Measurements from ENCODE around the gene ELP4.

Gene ELP4

DNA sequence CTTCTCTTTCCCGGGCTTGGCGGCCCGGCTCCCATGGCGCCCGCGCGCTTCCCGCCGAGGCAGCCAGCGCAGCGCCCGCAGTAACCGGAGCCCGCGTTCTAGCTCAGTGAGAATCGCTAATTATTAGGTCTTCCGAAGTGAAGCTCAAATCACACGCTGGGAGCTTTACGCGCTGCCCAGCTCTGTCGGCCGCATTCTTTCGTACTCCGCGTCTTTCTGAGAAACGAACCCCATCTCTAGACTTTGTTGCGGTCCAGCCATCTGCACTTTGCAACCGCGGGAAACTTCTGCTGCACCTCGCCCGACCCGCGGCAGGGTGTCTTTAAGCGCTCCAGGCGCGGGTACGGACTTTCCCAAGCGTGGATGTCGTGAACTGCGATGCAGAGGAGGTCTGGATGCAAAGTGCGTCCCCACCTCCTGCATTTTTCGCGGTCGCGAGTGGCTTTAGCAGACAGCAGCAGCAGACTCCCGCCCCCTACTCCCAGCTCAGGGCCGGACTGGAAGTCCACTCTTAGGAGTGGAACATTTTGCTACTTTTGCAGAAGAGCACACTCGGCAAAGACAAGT is 307.6 kb downstream of the ELP4 start:
- Histone ChIP-seq H3K4me3 (ENCODE audit: low read depth, low read length) (peak overlapping the region; percentile 45), H3K4me1 (ENCODE audit: control insufficient read depth, insufficient read depth, low read length) (no peaks in the 10 kb centered on the region), H3K9me3 (ENCODE audit: control insufficient read depth, insufficient read depth, low read depth, low read length) (no peaks in the 10 kb centered on the region), H3K27ac (ENCODE audit: extremely low read depth, low read depth, low read length) (peak overlapping the region; percentile 54; the same call in 1 of the 2 replicates), H3K36me3 (ENCODE audit: control insufficient read depth in 2 of 2, insufficient read depth in 1 of 2, low read length in 2 of 2) (no peaks in the 10 kb centered on the region)
- POLR2A ChIA-PET = interaction anchor here (0.8 to 1.1 kb wide), 4 partner anchors 10 to 65 kb away, joined by 3 to 8 read pairs (median 4); no protein-coding TSS in a partner anchor
- CTCF ChIA-PET = interaction anchor here (0.7 to 1.2 kb wide), 5 partner anchors 53 to 187 kb away, joined by 3 to 5 read pairs (median 4); no protein-coding TSS in a partner anchor
- TF ChIP-seq ZBTB48 (tag by site-specific recombination; IDR thresholded peaks at IDR 0.05) (no peak), ZNF600 (tag by site-specific recombination; IDR thresholded peaks at IDR 0.05) (peak; percentile 84), PRDM10 (tag by site-specific recombination; IDR thresholded peaks at IDR 0.05) (peak; percentile 49), ZNF768 (tag by site-specific recombination; IDR thresholded peaks at IDR 0.05) (no peak), ZNF404 (tag by site-specific recombination; IDR thresholded peaks at IDR 0.05) (no peak), ZNF26 (tag by site-specific recombination; IDR thresholded peaks at IDR 0.05) (no peak), ZBTB8A (tag by site-specific recombination; IDR thresholded peaks at IDR 0.05) (peak; percentile 91), ZIC2 (tag by site-specific recombination; IDR thresholded peaks at IDR 0.05) (peak; percentile 17), ZNF114 (tag by site-specific recombination; IDR thresholded peaks at IDR 0.05) (no peak), ZNF157 (tag by site-specific recombination; IDR thresholded peaks at IDR 0.05) (no peak), ZNF561 (tag by site-specific recombination; IDR thresholded peaks at IDR 0.05; ENCODE audit: borderline replicate concordance) (peak; percentile 32; the same call in 1 of the 2 replicates), ZNF366 (tag by site-specific recombination; conservative IDR thresholded peaks at IDR 0.05) (peak; percentile 54; the same call in 1 of the 2 replicates), KLF8 (tag by site-specific recombination; IDR thresholded peaks at IDR 0.05) (no peak), ZNF777 (tag by site-specific recombination; IDR thresholded peaks at IDR 0.05; ENCODE audit: borderline replicate concordance) (0 out of 2 replicates have a peak, but pooled peaks have one; percentile 22), ZNF335 (tag by site-specific recombination; conservative IDR thresholded peaks at IDR 0.05) (peak; percentile 50), ZBTB26 (tag by site-specific recombination; optimal IDR thresholded peaks at IDR 0.05) (peak; percentile 63), SP7 (tag by site-specific recombination; IDR thresholded peaks at IDR 0.05) (peak; percentile 63)
- TF ChIP-seq, protein P1, sequence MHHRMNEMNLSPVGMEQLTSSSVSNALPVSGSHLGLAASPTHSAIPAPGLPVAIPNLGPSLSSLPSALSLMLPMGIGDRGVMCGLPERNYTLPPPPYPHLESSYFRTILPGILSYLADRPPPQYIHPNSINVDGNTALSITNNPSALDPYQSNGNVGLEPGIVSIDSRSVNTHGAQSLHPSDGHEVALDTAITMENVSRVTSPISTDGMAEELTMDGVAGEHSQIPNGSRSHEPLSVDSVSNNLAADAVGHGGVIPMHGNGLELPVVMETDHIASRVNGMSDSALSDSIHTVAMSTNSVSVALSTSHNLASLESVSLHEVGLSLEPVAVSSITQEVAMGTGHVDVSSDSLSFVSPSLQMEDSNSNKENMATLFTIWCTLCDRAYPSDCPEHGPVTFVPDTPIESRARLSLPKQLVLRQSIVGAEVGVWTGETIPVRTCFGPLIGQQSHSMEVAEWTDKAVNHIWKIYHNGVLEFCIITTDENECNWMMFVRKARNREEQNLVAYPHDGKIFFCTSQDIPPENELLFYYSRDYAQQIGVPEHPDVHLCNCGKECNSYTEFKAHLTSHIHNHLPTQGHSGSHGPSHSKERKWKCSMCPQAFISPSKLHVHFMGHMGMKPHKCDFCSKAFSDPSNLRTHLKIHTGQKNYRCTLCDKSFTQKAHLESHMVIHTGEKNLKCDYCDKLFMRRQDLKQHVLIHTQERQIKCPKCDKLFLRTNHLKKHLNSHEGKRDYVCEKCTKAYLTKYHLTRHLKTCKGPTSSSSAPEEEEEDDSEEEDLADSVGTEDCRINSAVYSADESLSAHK (tag by site-specific recombination; IDR thresholded peaks at IDR 0.05) = no peak

Measured in HEK293 (cell line).